Measurements from ENCODE around the gene LRRC56. TPM values are rescaled to one million over a fixed set of nuclear protein-coding genes. Genes with fewer than 3 reads are reported as not detected.

The LRRC56 gene
- total and polyA plus RNA-seq, 9 of the 15 experiments (the other 6 are each of a cell fraction or from before 2014, with no cell fraction given), result 0.03 to 4.5 (median 1.0) TPM; not detected in 1

DNA sequence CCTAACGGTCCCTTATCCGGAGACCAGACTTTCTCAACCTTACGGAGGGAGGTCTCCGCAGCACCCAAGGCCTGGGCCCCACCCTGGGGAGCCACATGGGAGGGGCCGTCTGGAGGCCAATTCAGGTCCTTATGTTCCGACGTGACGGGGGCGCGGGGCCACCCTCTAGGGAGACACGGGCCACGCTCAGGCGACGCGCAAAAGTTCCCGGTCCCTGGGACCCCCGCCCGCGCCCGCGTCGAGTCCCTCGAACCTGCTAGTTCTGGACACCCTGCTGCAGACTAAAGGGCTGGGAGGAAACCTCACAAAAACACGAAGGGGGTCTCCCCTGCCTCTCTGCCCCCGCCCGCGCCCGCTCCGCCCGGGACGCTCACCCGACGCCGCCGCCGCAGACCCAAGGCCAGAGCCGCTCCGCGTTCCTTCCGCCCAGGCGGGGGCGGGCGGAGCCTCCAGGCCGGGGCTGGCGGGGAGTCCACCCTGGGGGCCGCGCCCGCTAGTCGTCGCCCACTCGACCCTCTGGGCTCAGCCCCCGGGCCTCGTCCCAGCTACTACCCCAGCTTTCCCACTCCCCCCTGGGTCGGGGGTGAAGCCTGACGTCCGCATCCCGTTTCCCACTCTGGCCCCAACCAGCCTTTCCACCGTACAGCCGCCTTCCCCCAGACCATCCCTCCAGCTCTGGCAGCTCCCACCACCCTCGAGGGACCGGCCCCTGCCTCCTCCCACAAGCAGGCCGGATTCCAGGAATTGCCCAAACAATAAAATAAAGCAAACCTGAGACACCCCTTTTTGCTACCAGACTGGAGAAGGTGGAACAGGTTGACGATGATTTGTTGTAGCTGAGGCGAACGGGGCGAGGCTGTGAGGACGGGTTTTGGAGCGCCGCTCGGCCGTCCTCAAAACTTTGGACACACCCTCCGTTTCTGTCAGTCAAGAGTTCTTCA lies 33.0 kb upstream of the LRRC56 start (continued):
- TF ChIP-seq CHD7 (IDR thresholded peaks at IDR 0.05; ENCODE audit: low read depth, low read length), result no peak
- TF ChIP-seq ZNF347 (CRISPR knock-in tag; IDR thresholded peaks at IDR 0.05; ENCODE audit: low read depth), result no peak
- TF ChIP-seq, protein P1, sequence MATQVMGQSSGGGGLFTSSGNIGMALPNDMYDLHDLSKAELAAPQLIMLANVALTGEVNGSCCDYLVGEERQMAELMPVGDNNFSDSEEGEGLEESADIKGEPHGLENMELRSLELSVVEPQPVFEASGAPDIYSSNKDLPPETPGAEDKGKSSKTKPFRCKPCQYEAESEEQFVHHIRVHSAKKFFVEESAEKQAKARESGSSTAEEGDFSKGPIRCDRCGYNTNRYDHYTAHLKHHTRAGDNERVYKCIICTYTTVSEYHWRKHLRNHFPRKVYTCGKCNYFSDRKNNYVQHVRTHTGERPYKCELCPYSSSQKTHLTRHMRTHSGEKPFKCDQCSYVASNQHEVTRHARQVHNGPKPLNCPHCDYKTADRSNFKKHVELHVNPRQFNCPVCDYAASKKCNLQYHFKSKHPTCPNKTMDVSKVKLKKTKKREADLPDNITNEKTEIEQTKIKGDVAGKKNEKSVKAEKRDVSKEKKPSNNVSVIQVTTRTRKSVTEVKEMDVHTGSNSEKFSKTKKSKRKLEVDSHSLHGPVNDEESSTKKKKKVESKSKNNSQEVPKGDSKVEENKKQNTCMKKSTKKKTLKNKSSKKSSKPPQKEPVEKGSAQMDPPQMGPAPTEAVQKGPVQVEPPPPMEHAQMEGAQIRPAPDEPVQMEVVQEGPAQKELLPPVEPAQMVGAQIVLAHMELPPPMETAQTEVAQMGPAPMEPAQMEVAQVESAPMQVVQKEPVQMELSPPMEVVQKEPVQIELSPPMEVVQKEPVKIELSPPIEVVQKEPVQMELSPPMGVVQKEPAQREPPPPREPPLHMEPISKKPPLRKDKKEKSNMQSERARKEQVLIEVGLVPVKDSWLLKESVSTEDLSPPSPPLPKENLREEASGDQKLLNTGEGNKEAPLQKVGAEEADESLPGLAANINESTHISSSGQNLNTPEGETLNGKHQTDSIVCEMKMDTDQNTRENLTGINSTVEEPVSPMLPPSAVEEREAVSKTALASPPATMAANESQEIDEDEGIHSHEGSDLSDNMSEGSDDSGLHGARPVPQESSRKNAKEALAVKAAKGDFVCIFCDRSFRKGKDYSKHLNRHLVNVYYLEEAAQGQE (IDR thresholded peaks at IDR 0.05; ENCODE audit: borderline replicate concordance), result no peak
- TF ChIP-seq, protein P1 (CRISPR knock-in tag; IDR thresholded peaks at IDR 0.05; ENCODE audit: low read depth), result no peak
- no peak for TF ChIP-seq U2AF1 (optimal IDR thresholded peaks at IDR 0.05; ENCODE audit: low read depth, low read length)
- no peak for TF ChIP-seq SRSF3 (IDR thresholded peaks at IDR 0.05; ENCODE audit: insufficient read depth, low read length)
